ENCODE results near the gene EIF3L. TPM values are rescaled to one million over a fixed set of nuclear protein-coding genes. Genes with fewer than 3 reads are reported as not detected.

The EIF3L gene
- total RNA-seq, 2 experiments from 2014 or later, result 656 to 671 TPM

DNA sequence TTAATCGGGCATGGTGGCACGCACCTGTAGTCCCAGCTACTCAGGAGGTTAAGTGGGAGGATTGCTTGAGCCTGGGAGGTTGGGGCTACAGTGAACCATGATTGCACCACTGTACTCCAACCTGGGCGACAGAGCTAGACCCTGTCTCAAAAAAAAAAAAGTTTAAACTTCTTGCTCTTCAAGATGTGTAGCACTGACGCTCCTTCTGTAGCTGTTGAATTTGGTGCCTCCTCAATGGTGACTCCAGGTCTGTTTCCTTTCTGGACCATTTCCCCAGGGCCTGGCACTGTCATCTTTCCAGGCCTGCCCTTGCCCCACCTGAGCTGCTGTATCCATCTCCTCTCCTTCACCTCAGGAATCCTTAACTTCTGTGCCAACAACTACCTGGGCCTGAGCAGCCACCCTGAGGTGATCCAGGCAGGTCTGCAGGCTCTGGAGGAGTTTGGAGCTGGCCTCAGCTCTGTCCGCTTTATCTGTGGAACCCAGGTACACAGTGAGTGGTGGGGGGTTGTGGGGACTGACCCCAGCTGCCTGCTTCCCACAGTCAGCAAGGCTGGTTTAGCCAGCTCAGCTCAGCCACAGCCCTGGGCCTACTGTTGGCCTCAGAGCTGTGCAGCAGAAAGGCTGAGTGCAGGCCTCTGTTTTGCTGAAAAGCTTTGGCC lies 39.4 kb upstream of the EIF3L start:
- DNase-seq, result no peak
- Mint-ChIP-seq H3K4me1 (peaks cover 22% of the 10 kb centered on the region), H3K27me3 (peaks cover 71% of the 10 kb centered on the region), H3K4me3 (no peak overlapping the region), H3K27ac (no peak overlapping the region), H3K36me3 (no peaks in the 10 kb centered on the region), H3K9me3 (no peaks in the 10 kb centered on the region)

DNA sequence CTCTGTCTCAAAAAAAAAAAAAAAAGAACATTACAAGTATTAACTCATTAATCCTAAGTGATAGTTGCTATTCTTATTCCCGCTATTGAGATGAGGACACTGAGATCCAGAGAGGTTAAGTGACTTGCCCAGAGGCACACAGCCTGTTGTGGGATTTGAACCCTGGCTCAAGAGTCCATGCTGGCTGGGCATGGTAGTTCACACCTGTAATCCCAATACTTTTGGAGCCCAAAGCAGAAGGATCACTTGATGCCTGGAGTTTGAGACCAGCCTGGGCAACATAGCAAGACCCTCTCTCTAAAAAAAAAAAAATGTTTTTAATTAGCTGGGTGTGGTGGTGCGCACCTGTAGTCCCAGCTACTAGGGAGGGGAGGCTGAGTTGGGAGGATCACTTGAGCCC lies 37.4 kb upstream of the EIF3L start:
- H3K27ac Mint-ChIP-seq, result no peak overlapping the region
- H3K36me3 Mint-ChIP-seq, result no peaks in the 10 kb centered on the region
- H3K9me3 Mint-ChIP-seq, result no peaks in the 10 kb centered on the region
- peaks cover 54% of the 10 kb centered on the region for H3K27me3 Mint-ChIP-seq
- no peak overlapping the region for H3K4me3 Mint-ChIP-seq
- peaks cover 9% of the 10 kb centered on the region for H3K4me1 Mint-ChIP-seq
- no peak for DNase-seq

DNA sequence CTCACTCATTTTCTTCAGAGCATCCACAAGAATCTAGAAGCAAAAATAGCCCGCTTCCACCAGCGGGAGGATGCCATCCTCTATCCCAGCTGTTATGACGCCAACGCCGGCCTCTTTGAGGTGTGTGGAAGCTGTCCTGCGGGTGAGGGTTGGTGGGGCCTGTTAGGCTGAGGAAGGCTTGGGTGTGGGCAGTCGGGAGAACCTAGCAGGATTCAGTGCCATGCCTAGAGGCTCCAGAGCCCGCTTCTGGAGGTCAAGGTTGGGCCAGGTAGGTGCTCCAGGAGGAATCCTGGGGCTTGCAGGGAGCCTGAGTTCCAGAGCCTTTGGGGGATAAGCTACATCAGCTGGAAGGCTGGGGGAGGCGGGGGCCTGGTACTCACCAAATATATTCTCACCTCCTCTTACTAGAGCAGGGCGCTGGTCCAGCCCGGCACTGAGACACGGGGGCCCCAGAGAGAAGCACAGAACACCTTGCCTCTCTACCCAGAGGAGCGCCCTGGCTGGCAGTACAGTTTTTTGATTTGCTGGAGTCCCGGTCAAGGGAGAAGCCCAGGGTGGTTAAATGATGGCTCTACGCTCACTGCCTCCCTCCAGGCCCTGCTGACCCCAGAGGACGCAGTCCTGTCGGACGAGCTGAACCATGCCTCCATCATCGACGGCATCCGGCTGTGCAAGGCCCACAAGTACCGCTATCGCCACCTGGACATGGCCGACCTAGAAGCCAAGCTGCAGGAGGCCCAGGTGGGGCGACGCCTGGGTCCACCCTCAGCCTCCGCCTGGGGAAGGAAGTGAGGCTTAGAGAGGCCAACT lies 36.1 kb upstream of the EIF3L start:
- no peak for DNase-seq
- Mint-ChIP-seq H3K36me3 (no peaks in the 10 kb centered on the region), H3K27me3 (peaks cover 46% of the 10 kb centered on the region), H3K9me3 (no peaks in the 10 kb centered on the region), H3K4me1 (peaks cover 6% of the 10 kb centered on the region), H3K4me3 (no peak overlapping the region), H3K27ac (no peak overlapping the region)

DNA sequence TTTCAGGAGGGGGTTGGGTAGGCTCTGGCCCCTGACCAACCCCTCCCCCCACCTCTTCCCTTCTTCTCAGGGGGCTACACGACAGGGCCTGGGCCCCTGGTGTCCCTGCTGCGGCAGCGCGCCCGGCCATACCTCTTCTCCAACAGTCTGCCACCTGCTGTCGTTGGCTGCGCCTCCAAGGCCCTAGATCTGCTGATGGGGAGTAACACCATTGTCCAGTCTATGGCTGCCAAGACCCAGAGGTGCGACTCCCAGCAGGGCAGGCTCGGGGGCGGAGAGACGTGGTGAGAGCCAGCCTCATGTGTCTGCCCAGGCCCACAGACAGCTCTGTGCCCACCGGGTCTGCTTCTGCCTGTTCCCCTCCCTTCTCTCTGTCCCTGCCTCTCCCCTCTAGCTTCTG lies 33.6 kb upstream of the EIF3L start:
- Mint-ChIP-seq H3K36me3 (no peaks in the 10 kb centered on the region), H3K9me3 (no peaks in the 10 kb centered on the region), H3K27me3 (peaks cover 39% of the 10 kb centered on the region), H3K27ac (no peak overlapping the region), H3K4me1 (peaks cover 10% of the 10 kb centered on the region), H3K4me3 (no peak overlapping the region)
- DNase-seq, result no peak

DNA sequence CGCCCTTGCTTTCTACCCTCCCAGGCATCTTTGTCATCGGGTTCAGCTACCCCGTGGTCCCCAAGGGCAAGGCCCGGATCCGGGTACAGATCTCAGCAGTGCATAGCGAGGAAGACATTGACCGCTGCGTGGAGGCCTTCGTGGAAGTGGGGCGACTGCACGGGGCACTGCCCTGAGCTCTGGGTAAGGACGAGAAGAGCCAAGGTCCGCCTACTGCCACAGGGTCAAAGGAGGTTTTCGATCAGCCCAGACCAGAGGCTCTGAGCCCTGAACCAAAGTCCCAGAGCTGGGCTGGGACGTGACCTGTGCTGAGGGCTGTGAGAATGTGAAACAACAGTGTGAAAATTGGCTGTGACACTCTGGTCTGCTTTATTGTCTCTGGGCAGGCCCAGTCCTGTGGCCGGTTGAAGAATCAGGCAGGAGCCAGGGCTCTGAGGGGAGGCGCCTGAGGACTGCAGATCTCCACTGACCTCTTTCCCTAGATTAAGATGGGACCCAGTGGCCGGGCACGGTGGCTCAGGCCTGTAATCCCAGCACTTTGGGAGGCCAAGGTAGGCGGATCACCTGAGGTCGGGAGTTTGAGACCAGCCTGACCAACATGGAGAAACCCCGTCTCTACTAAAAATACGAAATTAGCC lies 32.6 kb upstream of the EIF3L start:
- Mint-ChIP-seq H3K36me3 (no peaks in the 10 kb centered on the region), H3K27ac (no peak overlapping the region), H3K27me3 (peaks cover 40% of the 10 kb centered on the region), H3K4me1 (peaks cover 10% of the 10 kb centered on the region), H3K9me3 (no peaks in the 10 kb centered on the region), H3K4me3 (no peak overlapping the region)
- DNase-seq, result no peak

DNA sequence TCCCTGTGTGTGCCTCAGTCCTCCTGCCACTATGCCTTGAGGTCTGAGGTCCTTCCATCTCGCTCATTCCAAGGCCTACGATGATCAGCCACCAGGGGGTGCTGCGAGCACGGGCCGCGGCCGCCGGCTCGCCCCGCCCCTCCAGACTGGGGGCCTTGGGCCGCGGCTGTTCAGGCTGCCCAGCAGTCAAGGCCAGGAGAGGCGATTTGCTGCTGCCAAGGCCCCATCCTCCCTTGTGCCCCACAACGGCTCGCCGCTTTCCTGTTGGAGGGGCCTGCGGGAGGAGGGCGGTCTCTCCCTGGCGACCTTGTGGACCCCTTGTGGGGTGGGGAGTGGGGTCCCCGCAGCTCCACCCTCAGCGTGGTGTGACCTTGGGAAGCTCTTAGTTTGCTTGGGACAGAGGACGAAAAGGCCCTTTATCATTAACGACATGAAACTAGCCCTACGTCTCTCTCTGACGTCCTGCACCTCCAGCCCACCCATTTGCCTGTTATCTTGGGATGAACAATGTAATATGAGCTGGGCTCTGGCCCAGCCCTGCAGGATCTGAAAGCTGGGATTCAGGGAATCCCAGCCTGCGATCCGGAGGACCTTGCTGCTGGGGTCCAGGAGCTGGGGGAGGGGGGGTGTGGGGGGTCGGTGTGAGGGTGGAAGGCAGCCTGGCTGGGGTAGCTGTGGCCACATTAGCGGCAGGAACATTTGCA lies 31.4 kb upstream of the EIF3L start:
- Mint-ChIP-seq H3K9me3 (no peaks in the 10 kb centered on the region), H3K4me1 (peaks cover 10% of the 10 kb centered on the region), H3K36me3 (no peaks in the 10 kb centered on the region), H3K27me3 (peaks cover 41% of the 10 kb centered on the region), H3K27ac (no peak overlapping the region), H3K4me3 (peak overlapping the region; percentile 2)
- peak; percentile 84 for DNase-seq

DNA sequence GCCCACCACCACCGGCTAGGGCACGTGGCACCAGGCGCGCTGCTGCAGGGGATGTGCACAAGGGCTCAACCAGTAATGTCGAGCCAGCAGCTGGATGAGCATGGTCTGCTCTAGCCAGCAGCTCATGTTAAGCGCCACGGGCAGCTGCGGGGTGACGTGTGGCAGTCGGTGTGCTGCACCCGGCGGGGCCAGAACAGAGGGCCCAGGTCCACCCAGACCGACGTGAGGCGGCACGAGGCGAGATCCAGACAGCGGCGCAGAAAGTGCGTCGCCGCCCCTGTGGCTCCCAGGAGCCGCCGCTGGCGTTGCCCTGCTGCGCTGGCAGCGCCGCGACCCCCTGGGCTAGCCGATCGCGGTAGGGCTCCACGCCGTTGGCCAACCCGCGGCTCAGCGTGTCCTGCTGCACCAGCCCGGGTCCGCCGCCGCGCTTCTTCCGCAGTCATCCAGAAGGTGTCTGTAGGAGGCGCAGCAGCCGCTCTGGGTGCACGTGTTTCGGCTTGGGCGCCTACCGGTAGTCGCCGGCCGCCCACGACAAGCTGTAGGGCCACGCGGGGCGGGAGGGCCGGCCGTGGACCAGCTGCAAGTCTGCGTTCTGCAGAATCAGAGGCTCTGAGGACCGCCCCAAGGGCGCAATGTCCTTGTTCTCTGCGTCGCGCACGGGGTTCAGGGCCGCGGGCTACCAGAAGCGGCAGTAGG lies 30.7 kb upstream of the EIF3L start:
- H3K4me3 Mint-ChIP-seq, result no peak overlapping the region
- H3K9me3 Mint-ChIP-seq, result no peaks in the 10 kb centered on the region
- DNase-seq, result peak; percentile 75
- no peaks in the 10 kb centered on the region for H3K36me3 Mint-ChIP-seq
- peaks cover 45% of the 10 kb centered on the region for H3K27me3 Mint-ChIP-seq
- H3K27ac Mint-ChIP-seq, result no peak overlapping the region
- H3K4me1 Mint-ChIP-seq, result peaks cover 10% of the 10 kb centered on the region

DNA sequence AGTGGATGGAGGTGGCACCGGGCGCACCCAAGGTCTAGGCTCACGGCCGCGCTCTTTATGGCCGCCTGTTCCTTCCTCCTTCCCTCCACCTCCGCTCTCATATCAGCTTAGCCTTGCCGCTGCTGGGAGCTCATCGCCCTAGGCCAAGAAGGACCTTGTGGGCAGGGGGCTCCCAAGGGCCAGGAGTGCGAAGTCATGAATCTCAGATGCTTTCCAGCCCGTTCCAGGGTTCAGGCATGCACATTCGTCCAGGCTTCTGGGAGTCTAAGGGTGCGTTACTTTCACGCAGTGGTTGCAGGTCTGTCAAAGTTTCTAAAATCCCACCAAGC lies 30.1 kb upstream of the EIF3L start:
- peaks cover 10% of the 10 kb centered on the region for H3K4me1 Mint-ChIP-seq
- no peaks in the 10 kb centered on the region for H3K36me3 Mint-ChIP-seq
- DNase-seq, result no peak
- peaks cover 49% of the 10 kb centered on the region for H3K27me3 Mint-ChIP-seq
- H3K27ac Mint-ChIP-seq, result peak overlapping the region; percentile 20
- H3K4me3 Mint-ChIP-seq, result no peak overlapping the region
- no peaks in the 10 kb centered on the region for H3K9me3 Mint-ChIP-seq

DNA sequence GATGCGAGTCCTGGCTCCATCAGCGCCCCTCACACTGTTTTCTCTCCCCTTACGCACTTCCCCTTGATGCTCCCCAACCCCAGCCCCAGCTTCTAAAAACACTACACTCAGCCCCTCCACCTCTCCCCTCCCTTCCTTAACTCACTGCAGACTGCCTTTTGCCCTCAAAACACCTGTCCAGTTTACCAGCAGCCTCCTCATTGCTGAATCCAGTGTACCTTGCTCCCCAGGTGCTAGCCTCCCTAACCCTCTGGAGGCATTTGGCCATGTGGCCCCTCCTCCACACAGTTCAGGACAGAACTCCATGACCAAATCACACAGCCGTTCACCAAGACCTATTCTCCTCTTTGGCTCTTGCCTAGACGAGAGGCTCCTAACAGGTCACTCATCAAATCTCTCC lies 28.9 kb upstream of the EIF3L start:
- no peaks in the 10 kb centered on the region for H3K9me3 Mint-ChIP-seq

DNA sequence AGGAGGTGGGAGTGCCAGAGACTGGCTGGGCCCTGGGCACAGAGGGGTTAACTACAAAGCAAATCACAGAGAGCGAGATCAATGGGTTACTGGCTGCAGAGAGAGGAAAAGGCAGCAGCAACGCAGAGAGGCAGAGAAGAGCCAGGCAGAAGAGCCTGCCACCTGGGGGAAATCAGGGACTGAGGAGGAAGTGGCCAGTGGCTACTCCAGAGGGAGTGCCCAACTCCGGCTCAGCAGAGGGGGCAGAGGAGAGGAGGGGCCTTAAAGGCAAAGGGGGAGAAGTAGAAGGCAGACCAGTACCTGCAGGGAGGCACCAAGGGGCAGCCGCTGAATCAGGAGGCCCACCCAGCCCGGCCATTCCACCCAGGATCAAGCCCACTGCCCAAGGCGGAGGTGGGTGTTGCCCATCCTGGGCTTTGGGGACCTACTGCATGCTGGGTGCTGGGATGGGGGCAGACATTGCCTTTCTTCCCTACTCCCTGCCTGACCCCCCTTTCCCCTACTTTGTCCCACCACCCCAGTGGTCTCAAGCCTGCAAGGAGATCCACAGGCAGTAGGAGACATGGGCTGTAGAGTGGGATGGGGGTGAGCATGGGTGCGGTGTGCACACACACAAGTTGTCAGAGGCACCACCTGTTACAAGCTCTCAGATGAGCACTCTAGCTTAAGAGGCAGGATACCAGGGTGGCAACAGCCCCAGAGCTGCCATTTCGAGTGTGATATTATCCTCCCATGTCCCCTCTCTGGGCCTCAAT lies 27.0 kb upstream of the EIF3L start:
- Mint-ChIP-seq H3K27ac (no peak overlapping the region), H3K9me3 (no peaks in the 10 kb centered on the region)

More for the DNA sequence above, 28.9 kb upstream of the EIF3L start:
- no peaks in the 10 kb centered on the region for H3K36me3 Mint-ChIP-seq
- no peak overlapping the region for H3K27ac Mint-ChIP-seq
- no peak for DNase-seq
- peaks cover 53% of the 10 kb centered on the region for H3K27me3 Mint-ChIP-seq
- H3K4me3 Mint-ChIP-seq, result no peak overlapping the region
- H3K4me1 Mint-ChIP-seq, result peaks cover 10% of the 10 kb centered on the region

DNA sequence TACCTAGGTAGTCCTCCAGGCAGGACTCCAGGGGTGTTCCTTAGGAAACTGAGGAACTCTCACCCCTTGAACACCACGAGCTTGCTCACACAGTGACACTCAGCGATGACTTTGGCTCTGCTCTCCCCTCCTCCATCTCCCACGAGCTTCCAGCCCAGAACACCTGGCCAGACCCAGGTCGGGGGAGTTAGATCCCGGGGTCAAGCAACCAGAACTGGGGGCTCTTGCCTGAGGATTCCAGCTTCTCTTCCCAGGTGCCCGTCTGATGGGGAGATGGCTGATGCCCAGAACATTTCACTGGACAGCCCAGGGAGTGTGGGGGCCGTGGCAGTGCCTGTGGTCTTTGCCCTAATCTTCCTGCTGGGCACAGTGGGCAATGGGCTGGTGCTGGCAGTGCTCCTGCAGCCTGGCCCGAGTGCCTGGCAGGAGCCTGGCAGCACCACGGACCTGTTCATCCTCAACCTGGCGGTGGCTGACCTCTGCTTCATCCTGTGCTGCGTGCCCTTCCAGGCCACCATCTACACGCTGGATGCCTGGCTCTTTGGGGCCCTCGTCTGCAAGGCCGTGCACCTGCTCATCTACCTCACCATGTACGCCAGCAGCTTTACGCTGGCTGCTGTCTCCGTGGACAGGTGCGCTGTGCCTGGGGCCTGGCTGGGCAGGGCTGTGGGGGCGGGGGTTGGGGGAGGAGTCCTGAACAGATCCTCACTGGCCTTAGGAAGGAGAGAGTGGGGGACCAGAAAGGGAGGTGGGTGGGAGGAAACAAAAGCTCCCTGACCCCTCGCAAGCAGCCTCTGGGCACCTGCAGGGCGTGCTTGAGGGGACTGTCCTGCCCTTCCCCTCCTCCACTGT lies 25.9 kb upstream of the EIF3L start, which contains the start of gene GALR3:
TSS of gene GALR3 (plus strand) at position 249 of the 852 bp plus-strand sequence. CDS start at position 274, 25 bp downstream.
- peaks cover 6% of the 10 kb centered on the region for H3K4me1 Mint-ChIP-seq
- peak within 1 kb of the TSS; percentile 48 for H3K4me3 Mint-ChIP-seq
- no peak within 1 kb of the TSS for H3K27ac Mint-ChIP-seq
- no peak for DNase-seq
- H3K36me3 Mint-ChIP-seq, result no peaks in the 10 kb centered on the region
- H3K9me3 Mint-ChIP-seq, result no peaks in the 10 kb centered on the region
- peaks cover 54% of the 10 kb centered on the region for H3K27me3 Mint-ChIP-seq

More for the DNA sequence above, 27.0 kb upstream of the EIF3L start:
- H3K4me1 Mint-ChIP-seq, result peaks cover 10% of the 10 kb centered on the region
- no peaks in the 10 kb centered on the region for H3K36me3 Mint-ChIP-seq
- peaks cover 57% of the 10 kb centered on the region for H3K27me3 Mint-ChIP-seq
- no peak for DNase-seq
- H3K4me3 Mint-ChIP-seq, result no peak overlapping the region

DNA sequence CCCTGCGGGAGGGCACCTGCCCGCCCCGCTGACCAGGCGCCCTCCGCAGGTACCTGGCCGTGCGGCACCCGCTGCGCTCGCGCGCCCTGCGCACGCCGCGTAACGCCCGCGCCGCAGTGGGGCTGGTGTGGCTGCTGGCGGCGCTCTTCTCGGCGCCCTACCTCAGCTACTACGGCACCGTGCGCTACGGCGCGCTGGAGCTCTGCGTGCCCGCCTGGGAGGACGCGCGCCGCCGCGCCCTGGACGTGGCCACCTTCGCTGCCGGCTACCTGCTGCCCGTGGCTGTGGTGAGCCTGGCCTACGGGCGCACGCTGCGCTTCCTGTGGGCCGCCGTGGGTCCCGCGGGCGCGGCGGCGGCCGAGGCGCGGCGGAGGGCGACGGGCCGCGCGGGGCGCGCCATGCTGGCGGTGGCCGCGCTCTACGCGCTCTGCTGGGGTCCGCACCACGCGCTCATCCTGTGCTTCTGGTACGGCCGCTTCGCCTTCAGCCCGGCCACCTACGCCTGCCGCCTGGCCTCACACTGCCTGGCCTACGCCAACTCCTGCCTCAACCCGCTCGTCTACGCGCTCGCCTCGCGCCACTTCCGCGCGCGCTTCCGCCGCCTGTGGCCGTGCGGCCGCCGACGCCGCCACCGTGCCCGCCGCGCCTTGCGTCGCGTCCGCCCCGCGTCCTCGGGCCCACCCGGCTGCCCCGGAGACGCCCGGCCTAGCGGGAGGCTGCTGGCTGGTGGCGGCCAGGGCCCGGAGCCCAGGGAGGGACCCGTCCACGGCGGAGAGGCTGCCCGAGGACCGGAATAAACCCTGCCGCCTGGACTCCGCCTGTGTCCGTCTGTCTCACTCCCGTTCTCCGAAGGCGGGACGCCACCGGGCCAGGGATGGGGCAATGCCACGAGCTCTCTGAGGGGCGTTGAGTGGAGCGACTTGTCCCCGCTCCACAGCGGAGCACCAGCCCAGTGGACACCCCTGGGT lies 24.3 kb upstream of the EIF3L start:
- DNase-seq, result peak; percentile 35
- no peak overlapping the region for H3K27ac Mint-ChIP-seq
- H3K27me3 Mint-ChIP-seq, result peaks cover 44% of the 10 kb centered on the region
- H3K9me3 Mint-ChIP-seq, result no peaks in the 10 kb centered on the region
- H3K4me3 Mint-ChIP-seq, result peak overlapping the region; percentile 47
- peaks cover 4% of the 10 kb centered on the region for H3K36me3 Mint-ChIP-seq
- no peaks in the 10 kb centered on the region for H3K4me1 Mint-ChIP-seq

All from activated naive CD8-positive, alpha-beta T cell treated with anti-CD3 and anti-CD28 coated beads for 36 hours (primary cell).